GM19397 (cell line): ENCODE results near the gene BHLHE40.
"Not testable (repeated sequence)": the region's sequence is repeated elsewhere in the genome, so short reads cannot be mapped to it uniquely, and the experiment has no call there.

Experiments used
- ATAC-seq: cut with Tn5 transposase; IDR thresholded peaks from one replicate; pipeline ENCODE4 v1.9.1; 2021; ENCODE audit warnings: mild to moderate bottlenecking, moderate library complexity; ENCODE audit not compliant: unreplicated experiment

Gene BHLHE40

GRCh38 chr3:4959180-4959579 lies 20.1 kb upstream of the BHLHE40 start:
- no peak for ATAC-seq

GRCh38 chr3:4961865-4962264 lies 17.4 kb upstream of the BHLHE40 start:
- not testable (repeated sequence) for ATAC-seq

- ATAC-seq: no peak
Observed at GRCh38 chr3:4963669-4964570, 15.3 kb upstream of the BHLHE40 start.

GRCh38 chr3:4966006-4966405 lies 13.2 kb upstream of the BHLHE40 start:
- ATAC-seq: not testable (repeated sequence)

GRCh38 chr3:4967683-4968082 lies 11.6 kb upstream of the BHLHE40 start:
- ATAC-seq: not testable (repeated sequence)

- not testable (repeated sequence) for ATAC-seq
Observed at GRCh38 chr3:4971437-4971836, 7.8 kb upstream of the BHLHE40 start.

- no peak for ATAC-seq
Observed at GRCh38 chr3:4971838-4972237, 7.4 kb upstream of the BHLHE40 start.

GRCh38 chr3:4972652-4973643 lies 6.3 kb upstream of the BHLHE40 start:
- no peak for ATAC-seq

- ATAC-seq: no peak
Observed at GRCh38 chr3:4974154-4974553, 5.1 kb upstream of the BHLHE40 start.

GRCh38 chr3:4976109-4976508 lies 3.1 kb upstream of the BHLHE40 start:
- no peak for ATAC-seq

- ATAC-seq: peak; percentile 32
Observed at GRCh38 chr3:4977001-4977852, 2.0 kb upstream of the BHLHE40 start.

GRCh38 chr3:4977853-4978203 lies 1.4 kb upstream of the BHLHE40 start:
- peak; percentile 0 for ATAC-seq

GRCh38 chr3:4978204-4978965 lies 852 bp upstream of the BHLHE40 start:
- ATAC-seq: peak; percentile 43

GRCh38 chr3:4978966-4979427 lies 240 bp upstream of the BHLHE40 start:
- ATAC-seq: peak; percentile 35

- no peak for ATAC-seq
Observed at GRCh38 chr3:4980229-4981203, 1.3 kb downstream of the BHLHE40 start.

- ATAC-seq: no peak
Observed at GRCh38 chr3:4981294-4981664, 2.0 kb downstream of the BHLHE40 start.

GRCh38 chr3:4981665-4982494 lies 2.6 kb downstream of the BHLHE40 start:
- no peak for ATAC-seq
